ENCODE measurements around the gene NLRC3.

NLRC3 gene

GRCh38 chr16:3597676-3598075, 20.5 kb upstream of the NLRC3 start:
- DNase-seq = no peak

DNA sequence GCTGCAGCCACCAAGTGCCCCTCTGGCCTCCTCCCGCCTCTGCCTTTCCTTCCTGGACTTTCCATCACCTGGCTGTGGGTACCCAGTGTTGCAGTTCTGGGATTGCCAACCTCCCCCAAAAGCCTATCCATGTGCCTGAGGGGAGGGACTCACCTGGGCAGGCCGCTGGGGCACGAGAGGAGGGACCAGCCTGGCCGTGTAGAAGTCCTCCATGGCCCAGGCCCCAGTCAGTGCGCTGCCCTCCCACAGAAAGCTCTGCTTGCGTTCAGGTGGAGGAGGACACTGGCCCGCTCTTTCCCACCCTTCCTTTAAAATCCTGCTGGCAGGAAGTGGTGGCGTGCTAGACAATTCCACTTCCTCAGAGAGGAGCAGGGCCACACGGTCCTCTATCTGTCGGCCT, 20.0 kb upstream of the NLRC3 start:
- no peak for DNase-seq

DNA sequence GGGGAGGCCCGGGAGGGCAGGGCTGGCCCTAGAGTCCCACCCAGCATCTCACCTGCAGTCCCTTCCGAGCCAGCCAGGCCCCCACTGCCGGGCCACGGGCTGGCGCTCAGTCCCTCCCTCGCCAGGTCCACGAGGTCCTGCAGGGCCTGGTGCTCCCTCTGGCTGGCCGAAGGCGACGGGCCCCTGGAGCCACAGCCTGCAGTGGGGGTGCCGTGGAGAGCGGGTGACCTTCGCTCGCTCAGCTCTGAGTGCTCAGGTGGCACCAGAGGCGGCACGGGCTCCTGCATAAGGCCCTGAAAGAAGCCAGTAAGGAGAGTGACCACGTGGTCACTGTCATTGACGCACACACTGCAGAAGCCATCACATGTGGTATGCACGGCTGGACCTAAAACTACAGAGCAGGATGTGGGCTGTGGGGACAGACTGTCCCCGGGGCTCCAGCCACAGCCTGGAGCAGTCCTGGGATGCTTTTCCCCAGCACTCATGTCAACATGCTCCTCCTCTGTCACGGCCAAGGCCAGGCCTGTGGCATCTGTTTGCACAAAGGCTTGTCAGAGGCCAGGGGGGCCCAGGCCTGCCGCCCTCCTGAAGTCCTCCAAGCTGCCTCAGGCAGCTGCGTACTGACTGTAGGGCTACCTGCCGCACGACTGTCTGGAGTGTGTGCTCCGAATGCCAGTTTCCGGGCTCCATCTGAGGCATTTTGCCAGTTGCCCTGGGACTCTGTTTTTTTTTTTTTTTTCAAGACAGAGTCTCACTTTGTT, 19.1 kb upstream of the NLRC3 start:
- no peak for DNase-seq

GRCh38 chr16:3595521-3596021, 18.4 kb upstream of the NLRC3 start:
- no peak for DNase-seq

DNA sequence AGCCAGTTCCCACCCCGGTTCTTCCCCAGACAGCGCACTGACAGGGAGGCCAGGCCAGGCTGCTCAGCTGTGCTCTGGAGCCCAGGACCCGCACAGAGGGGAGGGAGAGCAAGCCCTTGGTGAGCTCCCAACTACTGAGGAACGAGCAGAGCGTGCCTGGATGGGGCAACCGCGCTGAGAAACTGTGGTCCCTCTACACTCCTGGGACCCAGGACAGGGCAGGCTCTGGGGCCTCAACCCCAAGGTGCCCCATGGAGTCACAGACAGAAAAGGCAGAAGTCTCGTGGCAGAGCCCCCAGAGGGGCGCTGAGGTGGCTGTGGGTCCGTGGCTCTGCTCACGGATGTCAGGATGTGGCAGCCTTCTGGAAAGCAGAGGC, 17.9 kb upstream of the NLRC3 start:
- no peak for DNase-seq

DNA sequence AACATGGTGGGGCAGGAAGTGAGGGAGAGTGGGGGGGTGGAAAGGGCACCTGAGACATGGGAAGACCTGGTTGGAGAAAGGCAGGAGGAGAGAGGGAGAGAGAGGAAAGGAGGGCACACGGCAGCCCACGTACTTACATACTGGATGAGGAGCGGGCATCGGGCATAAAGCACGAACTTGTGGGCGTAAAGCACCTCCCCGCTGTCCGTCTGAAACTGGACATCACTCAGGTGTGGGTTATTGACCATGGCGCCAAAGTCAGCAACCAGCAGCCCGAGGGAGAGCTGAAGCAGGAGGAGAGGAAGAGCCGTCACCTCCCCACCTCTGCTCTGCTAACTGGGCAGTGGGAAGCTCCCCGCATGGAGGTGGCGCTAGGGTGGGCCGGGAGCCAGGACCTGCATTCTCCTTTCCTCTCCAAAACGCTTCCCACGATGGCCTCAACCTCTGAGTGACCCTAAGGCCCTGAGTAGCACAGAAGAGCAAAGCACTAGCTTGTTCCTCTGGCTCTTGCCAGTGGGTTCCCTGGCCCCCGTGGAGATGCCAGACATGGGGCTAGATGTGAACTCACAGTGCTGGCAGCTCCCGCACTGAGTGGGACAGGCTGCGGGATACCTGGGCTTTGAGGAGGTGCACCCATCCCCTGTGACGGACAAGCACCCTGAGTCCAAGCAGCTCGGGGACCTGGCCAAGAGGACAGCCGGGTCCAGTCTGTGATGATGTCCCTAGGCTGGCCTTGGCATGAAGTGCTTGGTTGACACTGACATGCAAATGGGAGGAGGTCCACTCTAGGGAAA, 17.3 kb upstream of the NLRC3 start:
- no peak for DNase-seq

- DNase-seq = no peak
Observed at GRCh38 chr16:3592559-3592958, 15.4 kb upstream of the NLRC3 start.

DNA sequence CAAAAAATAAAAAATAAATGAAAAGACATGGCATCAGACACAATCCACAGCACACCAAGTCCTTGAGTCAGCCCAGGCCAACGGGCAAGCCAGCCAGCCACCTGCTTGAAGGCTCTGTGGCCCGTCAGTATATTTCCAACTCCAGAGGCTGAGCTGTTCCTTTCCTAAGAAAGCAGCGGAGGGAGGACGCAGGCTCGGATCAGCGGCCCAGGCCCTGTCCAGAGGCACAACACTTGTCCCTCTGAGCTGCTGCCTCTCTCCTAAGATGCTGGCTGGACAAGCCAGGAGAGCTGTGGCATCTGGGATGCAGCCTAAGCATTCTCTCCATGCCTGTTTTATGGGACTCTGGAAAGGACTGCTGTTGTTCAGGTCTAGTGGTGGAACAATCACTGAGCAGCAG, 14.8 kb upstream of the NLRC3 start:
- DNase-seq = no peak

DNA sequence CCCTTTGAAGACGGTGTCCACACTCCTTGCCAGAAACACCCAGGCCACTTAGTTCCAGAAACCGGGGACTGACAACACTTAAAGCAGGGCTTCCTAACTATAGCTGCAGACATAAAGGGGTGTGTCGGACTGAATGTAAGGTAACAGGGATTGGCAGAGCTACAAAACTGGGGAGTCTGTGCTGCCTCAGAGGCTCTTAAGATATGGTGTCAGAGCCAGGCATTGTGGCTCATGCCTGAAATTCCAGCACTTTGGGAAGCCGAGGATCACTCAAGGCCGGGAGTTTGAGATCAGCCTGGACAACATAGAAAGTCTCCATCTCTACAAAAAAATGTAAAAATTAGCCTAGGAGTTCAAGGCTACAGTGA, 14.2 kb upstream of the NLRC3 start:
- DNase-seq = no peak

DNA sequence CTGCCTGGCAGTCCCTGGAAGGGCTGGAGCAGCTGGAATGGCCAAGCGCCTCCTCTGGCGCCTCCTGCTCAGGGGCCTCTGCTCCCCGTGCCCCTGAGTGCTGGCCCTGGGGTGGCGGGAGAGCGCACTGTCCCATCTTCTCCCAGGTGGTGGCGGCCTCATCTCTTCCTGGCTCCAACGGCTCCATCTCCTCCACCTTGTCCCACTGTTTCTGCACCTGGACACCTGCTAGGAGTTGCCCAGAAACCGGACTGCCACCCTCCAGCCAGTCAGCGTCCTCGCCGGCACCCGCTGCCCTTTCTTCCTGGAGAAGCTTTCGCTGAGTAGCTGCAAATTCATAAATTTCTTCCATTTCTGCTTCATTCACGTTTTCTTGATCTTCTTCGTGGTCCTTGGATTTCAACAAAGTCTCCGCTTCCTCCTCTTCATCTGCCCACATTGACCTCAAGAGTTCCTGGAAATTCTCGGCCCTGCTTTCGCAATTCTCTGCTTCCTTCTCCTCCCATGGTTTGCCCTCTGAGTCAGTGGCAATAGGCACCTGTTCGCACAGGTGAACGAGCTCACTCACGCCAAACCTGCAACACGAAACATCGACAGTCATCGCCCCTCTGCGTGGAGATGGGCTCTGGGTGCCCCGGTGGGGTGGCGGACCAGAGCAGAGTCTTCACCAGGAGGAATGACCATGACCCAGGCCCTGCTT, 13.7 kb upstream of the NLRC3 start:
- no peak for DNase-seq

DNA sequence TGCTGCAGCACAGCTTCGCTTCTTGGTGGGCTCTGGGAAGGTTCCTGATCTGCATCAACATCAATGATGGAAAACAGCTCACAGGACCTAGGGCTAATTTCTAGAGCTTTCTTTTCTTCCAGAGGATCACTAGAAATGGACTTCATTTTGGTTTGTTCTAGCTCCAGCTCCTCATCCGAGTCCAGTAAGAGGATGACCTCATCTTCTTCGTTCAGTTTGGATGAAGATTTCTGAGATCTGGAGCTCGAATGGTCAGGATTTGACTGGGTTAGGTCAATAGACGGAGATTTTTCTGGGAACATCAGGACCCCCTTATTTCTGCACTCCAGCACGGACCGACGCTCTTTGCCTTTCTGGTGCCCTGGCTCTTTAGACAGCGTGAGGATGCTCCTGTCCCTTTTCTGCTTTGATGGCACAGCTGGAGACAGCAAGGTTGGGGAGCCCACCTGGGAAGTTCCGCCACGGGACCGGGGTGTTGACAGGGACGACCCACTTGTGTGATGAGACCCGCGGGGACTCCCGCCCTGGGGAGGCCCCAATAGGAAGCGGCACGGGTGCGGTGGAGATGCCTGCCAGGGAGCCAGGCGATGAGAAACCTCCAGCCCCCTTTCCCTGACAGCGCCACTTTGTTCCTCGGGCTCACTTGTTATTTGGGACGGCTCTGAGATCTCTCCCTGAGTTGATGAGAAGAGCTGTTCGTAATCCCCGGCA, 12.9 kb upstream of the NLRC3 start:
- no peak for DNase-seq

DNA sequence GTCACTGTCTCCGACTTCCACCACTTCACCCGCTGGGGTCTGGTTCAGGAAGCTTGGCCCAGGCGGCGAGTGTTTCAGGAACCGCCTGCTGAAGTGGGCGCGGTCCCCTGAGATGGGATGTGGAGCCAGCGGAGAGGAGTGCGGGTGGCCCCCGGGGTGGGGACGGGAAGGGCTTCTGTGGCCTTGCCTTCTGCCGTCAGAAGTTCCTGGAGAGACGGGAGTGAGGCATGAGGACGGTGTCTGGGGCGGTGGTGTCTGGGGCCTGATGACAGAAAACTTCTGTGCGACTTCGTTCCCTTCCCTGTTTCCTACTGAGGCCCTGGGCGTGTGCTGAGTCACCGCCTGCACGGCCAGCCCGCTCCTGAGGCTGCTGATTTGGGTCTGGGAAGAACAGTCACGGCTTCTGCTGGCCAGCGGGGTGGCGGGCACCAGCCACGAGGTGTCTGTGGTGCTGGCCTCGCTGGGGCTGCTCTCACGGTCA, 12.3 kb upstream of the NLRC3 start:
- no peak for DNase-seq

- DNase-seq = no peak
Observed at GRCh38 chr16:3589001-3589400, 11.8 kb upstream of the NLRC3 start.

GRCh38 chr16:3587547-3588110, 10.4 kb upstream of the NLRC3 start:
- DNase-seq = no peak

DNA sequence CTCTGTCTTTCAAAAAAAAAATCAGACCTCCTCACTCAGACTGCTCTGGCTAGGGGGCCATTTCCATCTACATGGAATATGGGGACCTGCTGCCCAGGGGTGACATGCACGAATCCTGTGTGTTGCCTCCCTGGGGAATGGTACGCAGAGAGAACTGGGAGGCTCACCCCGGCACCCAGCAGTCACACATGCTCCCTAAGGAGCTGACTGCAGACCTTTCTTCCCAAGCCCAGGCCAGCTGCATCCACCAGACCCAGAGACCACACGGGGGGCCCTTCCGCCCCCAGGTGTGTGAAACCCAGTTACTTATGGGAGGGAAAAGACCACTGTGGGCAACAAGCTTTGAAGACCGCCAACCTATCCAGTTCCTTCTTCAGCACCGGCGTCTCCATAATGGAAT, 7.2 kb upstream of the NLRC3 start:
- DNase-seq = no peak

GRCh38 chr16:3583303-3584038, 6.3 kb upstream of the NLRC3 start:
- no peak for DNase-seq

GRCh38 chr16:3582276-3583165, 5.3 kb upstream of the NLRC3 start:
- no peak for DNase-seq

DNA sequence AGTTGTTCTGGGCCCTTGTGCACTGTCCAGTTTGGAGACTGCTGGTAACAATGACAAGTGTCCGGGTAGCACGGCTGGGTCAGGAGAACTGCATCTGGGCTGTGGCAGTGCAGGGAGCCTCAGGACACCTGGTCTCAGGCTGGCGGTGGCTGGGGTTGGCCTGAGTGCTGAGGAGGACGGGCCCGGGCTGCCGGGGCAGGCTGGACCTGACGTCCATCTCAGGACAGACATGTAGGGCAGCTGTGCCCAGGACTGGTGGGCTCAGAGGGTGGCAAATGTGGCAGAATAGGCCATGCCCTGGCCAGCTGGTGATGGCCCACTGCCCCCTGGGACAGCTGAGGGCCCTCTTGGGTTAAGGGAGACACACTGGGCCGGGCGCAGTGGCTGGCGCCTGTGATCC, 4.2 kb upstream of the NLRC3 start:
- DNase-seq = no peak

GRCh38 chr16:3580686-3581085, 3.5 kb upstream of the NLRC3 start:
- no peak for DNase-seq

DNA sequence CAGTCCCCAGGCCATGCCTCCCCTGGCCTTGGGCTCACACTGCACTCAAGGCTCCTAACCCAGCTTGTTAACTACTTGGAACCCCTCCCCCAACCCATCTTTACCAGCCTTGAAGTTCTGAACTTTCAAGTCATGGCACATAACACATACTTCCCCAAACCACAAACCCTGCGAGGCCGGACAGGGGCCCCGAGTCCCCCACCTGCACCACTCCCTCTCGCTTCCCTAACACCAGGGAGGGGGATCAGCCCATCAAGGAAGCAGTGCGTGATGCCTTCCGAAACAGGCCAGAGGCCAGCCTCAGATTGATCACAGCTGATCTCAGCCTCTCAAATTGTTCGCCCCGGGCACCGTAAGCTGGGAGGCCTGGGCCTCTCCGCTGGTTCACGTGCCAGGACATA, 3.0 kb upstream of the NLRC3 start:
- no peak for DNase-seq

DNA sequence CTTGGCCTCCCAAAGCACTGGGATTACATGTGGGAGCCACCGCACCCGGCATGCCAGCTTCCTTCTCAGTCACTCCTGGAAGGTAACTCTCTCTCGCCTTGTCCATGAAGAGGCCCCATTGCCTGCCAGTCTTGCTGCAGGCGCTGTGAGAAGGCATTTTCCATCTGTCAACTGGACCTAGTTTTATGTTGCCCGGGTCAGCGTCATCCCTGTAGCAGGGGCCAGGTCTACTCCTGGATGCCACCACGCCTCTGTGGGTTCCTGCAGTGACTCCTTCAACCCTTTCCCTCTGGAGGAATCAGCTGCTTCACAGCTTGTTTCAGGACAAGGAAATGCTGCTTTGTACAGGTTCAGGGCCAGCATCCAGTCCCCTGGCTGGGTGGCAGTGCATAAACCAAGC, 2.6 kb upstream of the NLRC3 start:
- no peak for DNase-seq
